Measurements from ENCODE around the gene MZB1. TPM values are rescaled to one million over a fixed set of nuclear protein-coding genes. Genes with fewer than 3 reads are reported as not detected.
"Not testable (repeated sequence)": the region's sequence is repeated elsewhere in the genome, so short reads cannot be mapped to it uniquely, and the experiment has no call there.

Gene MZB1
- total RNA-seq, 3 donors from 2014 or later: 5.6 to 23.7 (median 10.2) TPM

GRCh38 chr5:139387611-139388197, 2.0 kb downstream of the MZB1 start:
- Histone ChIP-seq H3K36me3 (ENCODE audit: low read depth) (no peaks in the 10 kb centered on the region), H3K4me1 (ENCODE audit: low read depth) (peaks cover 58% of the 10 kb centered on the region), H3K4me3 (no peak overlapping the region), H3K9me3 (no peaks in the 10 kb centered on the region)
- no peak for ATAC-seq
- no peak for TF ChIP-seq CTCF (IDR thresholded peaks at IDR 0.05)
- intact Hi-C loops (cut with DNase I, micrococcal nuclease): no loop called here
- peak in 1 of 3 donors; percentile 49 for DNase-seq

GRCh38 chr5:139386956-139387355, 2.8 kb downstream of the MZB1 start:
- intact Hi-C loops (cut with DNase I, micrococcal nuclease); H3K9me3 ChIP-seq; H3K4me3 ChIP-seq; H3K36me3 ChIP-seq (ENCODE audit: low read depth); ATAC-seq; DNase-seq: not testable (repeated sequence)
- H3K4me1 ChIP-seq (ENCODE audit: low read depth): peaks cover 61% of the 10 kb centered on the region

- Histone ChIP-seq H3K4me1 (ENCODE audit: low read depth) (peaks cover 58% of the 10 kb centered on the region), H3K4me3 (no peak overlapping the region), H3K9me3 (no peaks in the 10 kb centered on the region), H3K36me3 (ENCODE audit: low read depth) (no peaks in the 10 kb centered on the region)
- ATAC-seq: no peak
- no peak for DNase-seq
- TF ChIP-seq CTCF (IDR thresholded peaks at IDR 0.05): no peak
- intact Hi-C loops (cut with DNase I, micrococcal nuclease): no loop called here
Observed at GRCh38 chr5:139386050-139386438, 3.7 kb downstream of the MZB1 start.

- intact Hi-C loops (cut with DNase I, micrococcal nuclease): no loop called here
- peak; percentile 22 for TF ChIP-seq CTCF (IDR thresholded peaks at IDR 0.05)
- Histone ChIP-seq H3K4me3 (no peak overlapping the region), H3K36me3 (ENCODE audit: low read depth) (no peaks in the 10 kb centered on the region), H3K4me1 (ENCODE audit: low read depth) (peaks cover 53% of the 10 kb centered on the region), H3K9me3 (no peaks in the 10 kb centered on the region)
- DNase-seq: peak in 2 of 3 donors; percentile 59 to 66
- peak; percentile 45 for ATAC-seq
Observed at GRCh38 chr5:139385061-139386049, 4.4 kb downstream of the MZB1 start.

GRCh38 chr5:139384591-139385051, 5.1 kb downstream of the MZB1 start:
- no peak for DNase-seq
- TF ChIP-seq CTCF (IDR thresholded peaks at IDR 0.05): no peak
- Histone ChIP-seq H3K4me3 (no peak overlapping the region), H3K36me3 (ENCODE audit: low read depth) (no peaks in the 10 kb centered on the region), H3K4me1 (ENCODE audit: low read depth) (peaks cover 53% of the 10 kb centered on the region), H3K9me3 (no peaks in the 10 kb centered on the region)
- no peak for ATAC-seq
- intact Hi-C loops (cut with DNase I, micrococcal nuclease): no loop called here
